Hepatocyte (in vitro differentiated cells): ENCODE measurements around the gene TEX51.

Experiments used
- EZH2 ChIP-seq: fragments of 200-600 bp; sonication (generic); IDR thresholded peaks from 2 replicates; pipeline ENCODE4 v1.6.1; 2016; ENCODE audit warnings: antibody characterized with exemption, mild to moderate bottlenecking, borderline replicate concordance
- EZH2phosphoT487 ChIP-seq: fragments of 200-600 bp; sonication (generic); IDR thresholded peaks from one replicate; pipeline ENCODE4 v1.6.1; 2018; ENCODE audit warnings: antibody characterized with exemption, mild to moderate bottlenecking, low read depth, moderate library complexity; ENCODE audit not compliant: unreplicated experiment, severe bottlenecking
- TF ChIP-seq, protein P1 (sequence below): fragments of 200-600 bp; sonication (generic); IDR thresholded peaks from 2 replicates; pipeline ENCODE4 v1.5.1; 2016; ENCODE audit warnings: antibody characterized with exemption, mild to moderate bottlenecking; ENCODE audit not compliant: poor library complexity

DNA sequence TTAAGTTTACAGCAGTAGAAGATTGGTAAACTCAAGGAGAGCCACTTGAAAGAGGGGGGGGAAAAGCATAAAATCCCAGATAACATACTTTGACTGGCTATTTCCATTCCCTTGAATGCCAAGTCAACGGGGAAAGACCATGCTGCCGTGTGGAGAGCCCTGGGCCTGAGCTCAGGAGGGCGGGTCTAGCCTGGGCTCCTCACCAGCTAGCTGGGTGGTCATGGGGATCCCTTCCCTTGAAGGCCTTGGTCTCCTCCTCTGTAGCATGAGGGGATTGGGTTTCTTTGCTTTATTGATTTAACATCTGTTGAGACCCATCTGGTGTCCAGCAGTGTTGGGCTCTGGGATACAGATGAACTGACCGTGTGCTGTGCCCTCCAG, 35.0 kb downstream of the TEX51 start:
- TF ChIP-seq, protein P1, sequence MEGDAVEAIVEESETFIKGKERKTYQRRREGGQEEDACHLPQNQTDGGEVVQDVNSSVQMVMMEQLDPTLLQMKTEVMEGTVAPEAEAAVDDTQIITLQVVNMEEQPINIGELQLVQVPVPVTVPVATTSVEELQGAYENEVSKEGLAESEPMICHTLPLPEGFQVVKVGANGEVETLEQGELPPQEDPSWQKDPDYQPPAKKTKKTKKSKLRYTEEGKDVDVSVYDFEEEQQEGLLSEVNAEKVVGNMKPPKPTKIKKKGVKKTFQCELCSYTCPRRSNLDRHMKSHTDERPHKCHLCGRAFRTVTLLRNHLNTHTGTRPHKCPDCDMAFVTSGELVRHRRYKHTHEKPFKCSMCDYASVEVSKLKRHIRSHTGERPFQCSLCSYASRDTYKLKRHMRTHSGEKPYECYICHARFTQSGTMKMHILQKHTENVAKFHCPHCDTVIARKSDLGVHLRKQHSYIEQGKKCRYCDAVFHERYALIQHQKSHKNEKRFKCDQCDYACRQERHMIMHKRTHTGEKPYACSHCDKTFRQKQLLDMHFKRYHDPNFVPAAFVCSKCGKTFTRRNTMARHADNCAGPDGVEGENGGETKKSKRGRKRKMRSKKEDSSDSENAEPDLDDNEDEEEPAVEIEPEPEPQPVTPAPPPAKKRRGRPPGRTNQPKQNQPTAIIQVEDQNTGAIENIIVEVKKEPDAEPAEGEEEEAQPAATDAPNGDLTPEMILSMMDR, result no peak
- TF ChIP-seq EZH2 (no peak), EZH2phosphoT487 (no peak)
